ENCODE data around the gene PLCH2.

The PLCH2 gene

DNA sequence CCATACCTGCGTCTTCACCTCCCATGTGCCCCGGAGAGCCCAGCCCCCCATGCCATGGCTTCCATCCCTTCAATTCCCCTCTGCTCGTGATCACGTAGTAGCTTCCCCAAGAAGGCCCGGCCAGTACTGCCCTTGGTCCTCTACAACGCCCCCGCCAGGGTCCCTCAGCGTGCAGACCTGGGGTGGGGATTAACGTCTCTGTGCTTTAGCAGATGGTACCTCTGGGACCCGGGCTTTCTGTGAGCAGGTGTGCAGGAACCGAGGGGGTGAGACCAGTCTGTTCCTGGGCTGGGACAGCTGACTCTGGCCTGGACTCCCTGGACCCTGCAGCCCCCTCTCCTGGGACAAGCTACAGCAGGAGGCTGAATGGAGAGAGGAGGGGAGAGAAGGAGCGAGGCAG lies 1.2 kb downstream of the PLCH2 start:
- no peak for DNase-seq (ENCODE audit: low read depth, low spot score)

DNA sequence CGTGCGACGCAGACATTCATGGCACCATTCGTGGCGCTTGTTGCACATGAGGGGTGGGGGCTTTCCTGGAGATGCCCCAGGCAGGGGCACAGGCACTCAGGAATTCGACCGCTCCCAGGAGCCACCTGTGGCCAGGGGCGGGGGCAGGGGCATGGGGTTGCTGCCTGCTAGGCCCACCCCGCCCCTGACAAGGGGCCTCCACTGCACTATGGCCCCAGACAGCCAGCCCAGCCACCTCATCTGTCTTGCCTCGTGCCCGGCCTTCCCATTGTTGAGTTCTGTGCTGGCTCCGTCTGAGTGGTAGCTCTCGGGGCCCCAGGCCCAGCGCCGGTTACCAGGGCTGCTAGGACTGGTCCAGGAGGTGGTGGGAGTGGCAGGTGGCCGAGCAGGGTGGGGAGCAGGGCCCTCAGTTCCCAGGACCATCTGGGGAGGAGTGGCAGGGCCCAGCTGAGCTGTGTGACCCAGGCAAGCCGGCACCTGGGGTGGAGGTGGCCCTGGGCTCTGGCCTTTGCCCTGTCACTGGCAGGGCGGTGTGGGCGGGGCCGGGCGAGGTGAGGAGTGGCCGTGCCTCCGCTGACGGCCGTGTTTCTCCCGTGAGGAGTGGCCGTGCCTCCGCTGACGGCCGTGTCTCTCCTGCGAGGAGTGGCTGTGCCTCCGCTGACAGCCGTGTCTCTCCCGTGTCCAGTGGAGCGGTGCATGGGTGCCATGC lies 1.9 kb downstream of the PLCH2 start:
- no peak for DNase-seq (ENCODE audit: low read depth, low spot score)

DNA sequence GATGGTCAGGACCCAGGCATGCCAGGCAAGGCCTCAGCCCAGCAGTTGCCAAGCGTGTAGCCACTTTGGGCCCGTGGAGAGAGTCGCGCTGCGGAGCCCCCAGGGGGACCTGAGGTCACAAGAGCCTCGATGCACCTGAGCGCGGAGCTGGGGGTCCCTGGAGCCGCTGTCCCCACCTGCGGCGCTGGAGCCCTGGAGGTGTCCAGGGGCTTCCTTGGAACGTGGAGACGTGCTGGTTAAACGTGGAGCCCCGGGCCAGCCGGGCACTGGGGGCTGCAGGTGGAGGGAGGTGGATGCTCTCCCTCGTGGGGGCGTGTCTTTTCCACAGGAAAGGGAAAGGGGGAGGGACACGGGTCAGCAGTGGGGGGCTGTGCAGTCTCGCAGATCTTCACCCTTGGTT lies 3.1 kb downstream of the PLCH2 start:
- DNase-seq (ENCODE audit: low read depth, low spot score): no peak

DNA sequence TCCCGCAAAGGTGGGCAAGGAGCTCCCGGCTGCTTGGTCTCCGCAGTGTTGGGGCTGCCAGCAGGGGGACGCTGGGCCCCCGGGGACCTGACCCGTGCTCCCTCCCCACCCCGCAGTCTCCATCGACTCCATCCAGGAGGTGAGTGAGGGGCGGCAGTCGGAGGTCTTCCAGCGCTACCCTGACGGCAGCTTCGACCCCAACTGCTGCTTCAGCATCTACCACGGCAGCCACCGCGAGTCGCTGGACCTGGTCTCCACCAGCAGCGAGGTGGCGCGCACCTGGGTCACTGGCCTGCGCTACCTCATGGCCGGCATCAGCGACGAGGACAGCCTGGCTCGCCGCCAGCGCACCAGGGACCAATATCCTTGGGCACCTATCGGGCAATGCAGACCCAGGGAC lies 3.5 kb downstream of the PLCH2 start:
- DNase-seq (ENCODE audit: low read depth, low spot score): no peak

- no peak for DNase-seq (ENCODE audit: low read depth, low spot score)
These were observed 4.3 kb downstream of the PLCH2 start for GRCh38 chr1:2480236-2480985.

- DNase-seq (ENCODE audit: low read depth, low spot score): no peak
These were observed 4.9 kb downstream of the PLCH2 start for GRCh38 chr1:2480986-2481364.

- DNase-seq (ENCODE audit: low read depth, low spot score): peak; percentile 60
These were observed 5.8 kb downstream of the PLCH2 start for GRCh38 chr1:2481885-2482284.

GRCh38 chr1:2482588-2482987 lies 6.5 kb downstream of the PLCH2 start:
- peak; percentile 42 for DNase-seq (ENCODE audit: low read depth, low spot score)

DNA sequence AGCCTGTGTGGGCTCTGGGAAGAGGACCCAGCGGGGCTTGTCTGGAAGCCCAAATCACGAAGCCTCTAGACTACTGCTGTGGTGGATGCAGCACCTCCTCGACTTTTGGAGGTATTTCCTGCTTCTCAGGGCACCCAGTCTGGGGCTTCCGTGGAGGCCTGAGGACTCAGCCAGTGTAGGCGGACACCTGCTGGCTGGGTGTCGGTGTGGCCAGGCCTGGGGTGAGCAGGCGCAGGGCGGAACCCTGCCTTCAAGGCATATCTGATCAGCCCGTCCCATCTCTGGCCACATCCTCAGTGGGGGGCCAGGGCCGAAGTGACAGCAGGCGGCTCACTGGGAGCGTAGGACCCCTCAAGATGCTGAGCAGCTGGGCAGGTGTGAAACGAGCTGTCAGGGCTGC lies 6.9 kb downstream of the PLCH2 start:
- DNase-seq (ENCODE audit: low read depth, low spot score): no peak

DNA sequence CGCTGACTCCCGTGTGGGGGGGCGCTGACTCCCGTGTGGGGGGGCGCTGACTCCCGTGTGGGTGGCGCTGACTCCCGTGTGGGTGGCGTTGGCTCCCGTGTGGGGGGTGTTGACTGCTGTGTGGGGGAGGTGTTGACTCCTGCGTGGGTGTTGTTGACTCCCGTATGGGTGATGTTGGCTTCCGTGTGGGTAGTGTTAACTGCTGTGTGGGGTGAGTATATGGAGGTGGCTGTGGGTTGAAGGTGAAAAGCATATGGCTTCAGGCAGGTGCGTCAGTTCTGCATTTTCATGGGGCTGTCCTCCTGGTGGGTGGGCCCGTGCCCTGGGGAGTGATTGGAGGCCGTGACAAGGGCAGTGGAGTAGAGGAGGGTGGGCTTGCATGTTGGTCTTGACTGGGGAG lies 7.9 kb downstream of the PLCH2 start:
- no peak for DNase-seq (ENCODE audit: low read depth, low spot score)

DNA sequence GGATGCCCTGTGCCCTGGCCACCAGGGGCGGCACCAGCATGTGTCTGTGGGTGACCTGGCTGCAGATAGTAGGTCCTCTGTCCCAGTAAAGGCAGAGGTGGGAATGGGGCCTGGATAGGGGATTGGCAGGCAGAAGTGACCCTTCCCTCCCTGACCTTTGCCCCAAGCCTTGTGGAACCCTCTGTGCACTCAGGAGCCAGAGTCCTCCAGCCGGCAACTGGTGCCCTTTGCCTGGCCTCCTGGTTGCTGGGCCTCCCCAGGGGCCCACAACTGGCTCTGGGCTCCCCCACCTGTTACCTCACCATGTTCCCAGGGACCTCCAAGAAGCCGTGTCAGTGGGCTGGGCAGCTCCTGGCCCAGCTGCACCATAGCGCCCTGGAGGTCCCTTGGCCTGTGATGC lies 10.0 kb downstream of the PLCH2 start:
- DNase-seq (ENCODE audit: low read depth, low spot score): no peak

DNA sequence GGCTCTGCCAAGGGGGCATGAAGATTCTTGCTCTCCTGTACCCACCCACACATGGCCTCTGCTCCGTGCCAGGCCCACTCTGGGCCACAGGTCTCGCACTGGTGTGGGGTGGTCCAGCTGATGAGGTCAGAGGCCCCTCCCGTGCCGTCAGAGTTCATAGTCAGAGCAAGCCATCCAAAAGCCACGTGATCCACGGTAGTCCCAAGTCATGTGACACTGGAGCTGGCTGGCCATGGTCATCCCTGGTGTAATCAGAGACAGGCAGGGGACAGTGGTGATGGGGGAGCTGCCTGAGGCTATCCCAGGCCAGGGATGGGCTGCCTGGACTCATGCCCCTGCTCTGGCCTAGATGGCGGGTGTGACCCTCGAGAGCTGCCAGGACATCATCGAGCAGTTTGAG lies 10.5 kb downstream of the PLCH2 start:
- no peak for DNase-seq (ENCODE audit: low read depth, low spot score)

- DNase-seq (ENCODE audit: low read depth, low spot score): no peak
These were observed 12.6 kb downstream of the PLCH2 start for GRCh38 chr1:2488688-2489087.

GRCh38 chr1:2489615-2490014 lies 13.5 kb downstream of the PLCH2 start:
- DNase-seq (ENCODE audit: low read depth, low spot score): no peak

DNA sequence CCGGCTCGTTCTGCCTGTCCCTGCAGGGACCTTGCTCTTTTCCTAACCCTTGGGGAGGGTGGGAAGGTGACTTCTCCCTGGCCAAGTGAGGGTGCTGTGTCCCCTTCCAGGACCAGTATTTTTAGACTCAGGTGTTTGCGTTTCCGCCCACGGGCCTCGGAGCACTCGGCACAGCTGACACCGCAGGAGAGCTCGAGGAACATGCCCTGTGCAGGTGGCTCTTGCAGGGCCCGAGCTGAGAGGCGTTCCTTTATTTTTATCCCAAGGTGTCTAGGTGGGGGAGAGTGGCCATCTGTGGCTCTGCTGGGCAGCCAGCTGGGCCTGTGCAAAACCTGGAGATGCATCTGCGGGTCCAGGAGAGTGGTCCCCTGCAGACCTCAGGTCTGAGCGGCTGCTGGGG lies 16.0 kb downstream of the PLCH2 start:
- no peak for DNase-seq (ENCODE audit: low read depth, low spot score)

- no peak for DNase-seq (ENCODE audit: low read depth, low spot score)
These were observed 17.1 kb downstream of the PLCH2 start for GRCh38 chr1:2493218-2493617.

DNA sequence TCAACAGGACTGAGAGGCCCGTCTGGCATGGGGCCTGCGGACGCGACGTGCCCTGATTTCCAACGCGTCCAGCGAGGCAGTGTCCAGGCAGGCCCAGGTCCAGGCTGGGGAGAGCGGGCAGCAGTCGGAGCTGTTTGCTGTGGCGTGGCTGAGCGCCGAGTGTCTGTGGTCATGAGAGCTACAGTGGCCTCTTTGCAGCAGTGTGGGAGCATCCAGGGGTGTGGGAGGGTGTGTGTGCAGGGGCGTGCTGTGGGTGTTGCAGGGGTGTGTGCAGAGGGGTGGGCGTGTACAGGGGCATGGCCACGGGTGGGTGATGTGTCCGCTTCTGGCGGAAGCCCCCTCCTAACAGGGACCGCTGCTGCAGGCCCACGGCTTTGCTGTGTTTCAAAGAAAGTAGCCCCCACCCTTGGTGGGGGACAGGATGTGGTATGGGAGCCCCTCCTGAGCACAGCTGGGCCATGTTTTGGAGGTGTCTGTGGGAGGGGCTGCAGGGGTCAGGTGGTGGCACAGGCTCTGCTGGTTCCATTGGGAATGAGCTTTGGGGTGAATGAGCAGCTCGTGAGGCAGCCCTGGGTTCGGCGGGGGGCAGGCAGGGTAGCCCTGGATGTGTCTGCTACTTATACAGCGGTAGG lies 17.7 kb downstream of the PLCH2 start:
- DNase-seq (ENCODE audit: low read depth, low spot score): peak; percentile 72

DNA sequence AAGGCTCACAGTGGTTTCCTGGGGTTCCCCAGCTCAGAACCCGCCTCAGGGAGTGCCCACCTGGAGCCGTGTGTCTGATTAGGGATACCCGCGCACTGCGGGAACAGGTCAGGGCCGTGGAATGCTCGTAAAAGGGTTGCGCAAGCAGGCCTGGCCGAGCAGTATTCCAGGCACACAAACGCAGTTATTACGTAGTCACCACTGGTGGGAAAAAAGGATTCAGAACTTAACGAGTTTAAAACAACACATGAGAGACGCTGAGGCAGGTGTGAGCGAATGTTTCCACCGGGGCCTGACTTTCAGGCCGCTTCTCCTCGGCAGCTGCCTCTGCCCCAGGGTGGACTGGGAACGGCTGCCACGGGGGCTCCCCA lies 18.2 kb downstream of the PLCH2 start:
- no peak for DNase-seq (ENCODE audit: low read depth, low spot score)

- DNase-seq (ENCODE audit: low read depth, low spot score): no peak
These were observed 18.9 kb downstream of the PLCH2 start for GRCh38 chr1:2495026-2495425.

- DNase-seq (ENCODE audit: low read depth, low spot score): no peak
These were observed 19.5 kb downstream of the PLCH2 start for GRCh38 chr1:2495546-2495945.

DNA sequence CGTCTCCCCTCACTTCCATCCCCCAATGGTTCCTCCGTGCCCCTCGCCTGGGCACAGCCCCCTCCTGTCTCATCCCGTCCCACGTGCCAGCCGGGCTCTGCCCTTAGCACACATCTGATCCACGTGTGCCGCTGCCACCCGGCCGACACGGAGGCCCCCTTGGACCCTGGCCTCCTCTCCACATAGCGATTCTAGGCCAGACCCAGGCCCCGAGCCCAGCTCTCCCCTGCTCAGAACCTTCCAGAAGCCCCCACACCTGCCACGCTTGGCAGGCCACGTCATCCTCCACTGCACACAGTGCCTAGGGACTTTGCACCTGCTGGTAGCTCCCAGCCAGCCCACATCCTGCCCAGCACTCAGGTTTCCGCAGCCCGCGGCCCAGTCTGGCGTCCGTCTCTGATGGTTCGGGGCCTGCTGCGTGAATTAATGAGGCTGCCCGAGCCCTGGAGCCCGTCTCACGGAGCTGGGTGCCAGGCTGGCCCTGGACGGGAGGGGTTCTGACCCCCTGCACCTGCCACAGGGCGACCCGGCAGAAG lies 20.1 kb downstream of the PLCH2 start:
- no peak for DNase-seq (ENCODE audit: low read depth, low spot score)

DNA sequence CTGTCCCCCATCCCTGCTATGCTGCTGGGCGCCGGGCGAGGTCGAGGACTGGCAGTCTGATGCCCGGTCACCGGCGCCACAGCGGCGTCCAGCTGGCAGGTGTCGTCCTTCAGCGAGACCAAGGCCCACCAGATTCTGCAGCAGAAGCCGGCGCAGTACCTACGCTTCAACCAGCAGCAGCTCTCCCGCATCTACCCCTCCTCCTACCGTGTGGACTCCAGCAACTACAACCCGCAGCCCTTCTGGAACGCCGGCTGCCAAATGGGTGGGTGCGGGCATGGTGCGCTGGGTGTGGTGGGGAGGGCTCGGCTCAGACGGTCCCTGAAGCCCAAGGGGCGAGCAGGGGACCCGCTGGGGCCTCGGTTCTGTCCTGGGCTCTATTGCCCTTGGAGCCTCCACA lies 20.7 kb downstream of the PLCH2 start:
- no peak for DNase-seq (ENCODE audit: low read depth, low spot score)

GRCh38 chr1:2497891-2498290 lies 21.8 kb downstream of the PLCH2 start:
- no peak for DNase-seq (ENCODE audit: low read depth, low spot score)
